Effector memory CD8-positive, alpha-beta T cell (primary cell): ENCODE data around the gene ADCK2.
"Not testable (repeated sequence)": the region's sequence is repeated elsewhere in the genome, so short reads cannot be mapped to it uniquely, and the experiment has no call there.

Source experiments
- ATAC-seq: fragments of 150-1000 bp; cut with Tn5 transposase; replicated peaks from 2 replicates; pipeline ENCODE4 v1.10.0; 2021; ENCODE audit warnings: mild to moderate bottlenecking, moderate library complexity
- DNase-seq, 3 experiments: peaks; one replicate each; pipeline ENCODE4 v3.0.0; 2021
- H3K27ac Mint-ChIP-seq, 2 donors: one replicate each; pipeline ENCODE4 v1.8.0; 2022; ENCODE audit warnings: mild to moderate bottlenecking in 2 of 2, mixed read lengths in 2 of 2, moderate library complexity in 2 of 2
- H3K27me3 Mint-ChIP-seq, 2 donors: one replicate each; pipeline ENCODE4 v1.8.0; 2022; ENCODE audit warnings: mixed read lengths in 2 of 2
- H3K36me3 Mint-ChIP-seq: one replicate; pipeline ENCODE4 v1.8.0; 2022; ENCODE audit warnings: mild to moderate bottlenecking, moderate library complexity, mixed read lengths; ENCODE audit not compliant: insufficient read depth
- H3K4me1 Mint-ChIP-seq, 2 donors: one replicate each; pipeline ENCODE4 v1.8.0; 2022; ENCODE audit warnings: low read depth in 2 of 2, mixed read lengths in 2 of 2
- H3K4me3 Mint-ChIP-seq, 2 donors: one replicate each; pipeline ENCODE4 v1.8.0; 2022; ENCODE audit warnings: mild to moderate bottlenecking in 2 of 2, mixed read lengths in 2 of 2, moderate library complexity in 2 of 2
- H3K9me3 Mint-ChIP-seq, 2 donors: one replicate each; pipeline ENCODE4 v1.8.0; 2022; ENCODE audit warnings: mixed read lengths in 2 of 2

ADCK2 gene

GRCh38 chr7:140697447-140698143 lies 24.9 kb downstream of the ADCK2 start:
- Mint-ChIP-seq H3K4me3 (peak overlapping the region; percentile 94 to 100), H3K27ac (peak overlapping the region; percentile 97 to 98), H3K27me3 (no peaks in the 10 kb centered on the region), H3K36me3 (peaks cover 25% of the 10 kb centered on the region), H3K9me3 (no peaks in the 10 kb centered on the region), H3K4me1 (peaks cover 29% of the 10 kb centered on the region in 2 donors)
- no peak for DNase-seq
- no peak for ATAC-seq

- H3K27ac Mint-ChIP-seq = peak overlapping the region; percentile 44 to 97
- H3K27me3 Mint-ChIP-seq = no peaks in the 10 kb centered on the region
- peaks cover 33% of the 10 kb centered on the region for H3K36me3 Mint-ChIP-seq
- ATAC-seq = no peak
- H3K4me3 Mint-ChIP-seq = peak overlapping the region; percentile 94 to 100
- H3K4me1 Mint-ChIP-seq = peaks cover 29% of the 10 kb centered on the region in 2 donors
- H3K9me3 Mint-ChIP-seq = no peaks in the 10 kb centered on the region
- no peak for DNase-seq
Measured at GRCh38 chr7:140698477-140698876, 25.7 kb downstream of the ADCK2 start.

GRCh38 chr7:140702774-140703173 lies 30.0 kb downstream of the ADCK2 start:
- no peak for DNase-seq
- H3K4me1 Mint-ChIP-seq = peaks cover 16 to 17% of the 10 kb centered on the region in 2 donors
- ATAC-seq = no peak
- no peak overlapping the region for H3K27ac Mint-ChIP-seq
- no peak overlapping the region for H3K4me3 Mint-ChIP-seq
- H3K27me3 Mint-ChIP-seq = no peaks in the 10 kb centered on the region
- no peaks in the 10 kb centered on the region for H3K9me3 Mint-ChIP-seq
- H3K36me3 Mint-ChIP-seq = peaks cover 51% of the 10 kb centered on the region

- Mint-ChIP-seq H3K27ac (no peak overlapping the region), H3K9me3 (no peaks in the 10 kb centered on the region), H3K36me3 (peaks cover 46% of the 10 kb centered on the region), H3K4me1 (peaks cover 6 to 8% of the 10 kb centered on the region in 2 donors), H3K4me3 (no peak overlapping the region), H3K27me3 (no peaks in the 10 kb centered on the region)
- ATAC-seq (no peak), DNase-seq (no peak)
Measured at GRCh38 chr7:140704205-140704604, 31.5 kb downstream of the ADCK2 start.

GRCh38 chr7:140707132-140707531 lies 34.4 kb downstream of the ADCK2 start:
- Mint-ChIP-seq H3K4me1 (peaks cover 0 to 1% of the 10 kb centered on the region in 2 donors), H3K4me3 (no peak overlapping the region), H3K9me3 (no peaks in the 10 kb centered on the region), H3K36me3 (peaks cover 42% of the 10 kb centered on the region), H3K27ac (peak overlapping the region in 1 of 2 donors; percentile 26), H3K27me3 (no peaks in the 10 kb centered on the region)
- ATAC-seq = no peak
- DNase-seq = no peak

- not testable (repeated sequence) for DNase-seq, ATAC-seq, H3K27me3 Mint-ChIP-seq, H3K4me3 Mint-ChIP-seq, H3K4me1 Mint-ChIP-seq, H3K9me3 Mint-ChIP-seq, H3K27ac Mint-ChIP-seq
- peaks cover 31% of the 10 kb centered on the region for H3K36me3 Mint-ChIP-seq
Measured at GRCh38 chr7:140708764-140709163, 36.0 kb downstream of the ADCK2 start.

- not testable (repeated sequence) for DNase-seq, H3K36me3 Mint-ChIP-seq, H3K4me3 Mint-ChIP-seq, H3K9me3 Mint-ChIP-seq, H3K27ac Mint-ChIP-seq, H3K27me3 Mint-ChIP-seq, ATAC-seq
- H3K4me1 Mint-ChIP-seq = peaks cover 4 to 10% of the 10 kb centered on the region in 2 donors
Measured at GRCh38 chr7:140712392-140712791, 39.6 kb downstream of the ADCK2 start.

GRCh38 chr7:140714331-140715040 lies 41.7 kb downstream of the ADCK2 start:
- Mint-ChIP-seq H3K27me3 (no peaks in the 10 kb centered on the region), H3K36me3 (no peaks in the 10 kb centered on the region), H3K4me1 (peaks cover 4 to 10% of the 10 kb centered on the region in 2 donors), H3K9me3 (no peaks in the 10 kb centered on the region), H3K27ac (peak overlapping the region; percentile 26 to 46), H3K4me3 (peak overlapping the region; percentile 1 to 19)
- DNase-seq (no peak), ATAC-seq (peak; percentile 89)

- peaks cover 9 to 14% of the 10 kb centered on the region in 2 donors for H3K4me1 Mint-ChIP-seq
- no peaks in the 10 kb centered on the region for H3K27me3 Mint-ChIP-seq
- no peak overlapping the region for H3K4me3 Mint-ChIP-seq
- DNase-seq (no peak), ATAC-seq (no peak)
- no peak overlapping the region for H3K27ac Mint-ChIP-seq
- no peaks in the 10 kb centered on the region for H3K9me3 Mint-ChIP-seq
- H3K36me3 Mint-ChIP-seq = peaks cover 8% of the 10 kb centered on the region
Measured at GRCh38 chr7:140719721-140720120, 47.0 kb downstream of the ADCK2 start.

- H3K27me3 Mint-ChIP-seq = no peaks in the 10 kb centered on the region
- ATAC-seq (no peak), DNase-seq (no peak)
- no peak overlapping the region for H3K4me3 Mint-ChIP-seq
- peaks cover 3 to 13% of the 10 kb centered on the region in 2 donors for H3K4me1 Mint-ChIP-seq
- H3K9me3 Mint-ChIP-seq = no peaks in the 10 kb centered on the region
- peaks cover 8% of the 10 kb centered on the region for H3K36me3 Mint-ChIP-seq
- H3K27ac Mint-ChIP-seq = no peak overlapping the region
Measured at GRCh38 chr7:140722254-140722653, 49.5 kb downstream of the ADCK2 start.

GRCh38 chr7:140723006-140723405 lies 50.3 kb downstream of the ADCK2 start:
- Mint-ChIP-seq H3K9me3 (no peaks in the 10 kb centered on the region), H3K36me3 (peaks cover 8% of the 10 kb centered on the region), H3K27ac (peak overlapping the region in 1 of 2 donors; percentile 75), H3K4me1 (peaks cover 3 to 13% of the 10 kb centered on the region in 2 donors), H3K27me3 (no peaks in the 10 kb centered on the region), H3K4me3 (no peak overlapping the region)
- DNase-seq (peak in 1 of 3 experiments; percentile 8), ATAC-seq (peak; percentile 75)

- no peaks in the 10 kb centered on the region for H3K9me3 Mint-ChIP-seq
- H3K4me3 Mint-ChIP-seq = no peak overlapping the region
- peak overlapping the region in 1 of 2 donors; percentile 75 for H3K27ac Mint-ChIP-seq
- DNase-seq = no peak
- H3K27me3 Mint-ChIP-seq = no peaks in the 10 kb centered on the region
- peaks cover 8% of the 10 kb centered on the region for H3K36me3 Mint-ChIP-seq
- H3K4me1 Mint-ChIP-seq = peaks cover 3 to 13% of the 10 kb centered on the region in 2 donors
- no peak for ATAC-seq
Measured at GRCh38 chr7:140723574-140723973, 50.8 kb downstream of the ADCK2 start.

GRCh38 chr7:140724706-140725105 lies 52.0 kb downstream of the ADCK2 start:
- no peaks in the 10 kb centered on the region for H3K27me3 Mint-ChIP-seq
- ATAC-seq (no peak), DNase-seq (no peak)
- H3K4me1 Mint-ChIP-seq = peaks cover 1 to 13% of the 10 kb centered on the region in 2 donors
- no peak overlapping the region for H3K4me3 Mint-ChIP-seq
- H3K9me3 Mint-ChIP-seq = no peaks in the 10 kb centered on the region
- peaks cover 18% of the 10 kb centered on the region for H3K36me3 Mint-ChIP-seq
- H3K27ac Mint-ChIP-seq = no peak overlapping the region

GRCh38 chr7:140726281-140726680 lies 53.5 kb downstream of the ADCK2 start:
- Mint-ChIP-seq H3K4me1 (peaks cover 1 to 10% of the 10 kb centered on the region in 2 donors), H3K27me3 (no peaks in the 10 kb centered on the region), H3K4me3 (no peak overlapping the region), H3K36me3 (peaks cover 24% of the 10 kb centered on the region), H3K9me3 (no peaks in the 10 kb centered on the region), H3K27ac (no peak overlapping the region)
- ATAC-seq = no peak
- no peak for DNase-seq
